Ramos (cell line): ENCODE data around the gene MYO7B.
"Not testable (repeated sequence)": the region's sequence is repeated elsewhere in the genome, so short reads cannot be mapped to it uniquely, and the experiment has no call there.

ENCODE experiments used
- in situ Hi-C: fragments of 300-500 bp; cut with MboI; formaldehyde crosslinking; loops from one replicate; pipeline ENCODE4 v1.14.3; 2022; ENCODE audit warnings: low sequenced_read_pairs; ENCODE audit not compliant: unreplicated experiment

Gene MYO7B

GRCh38 chr2:127523269-127523939 is 12.1 kb upstream of the MYO7B start:
- in situ Hi-C loops = no loop called here

GRCh38 chr2:127524198-127524834 is 11.2 kb upstream of the MYO7B start:
- in situ Hi-C loops = not testable (repeated sequence)

- in situ Hi-C loops = no loop called here
Observed at GRCh38 chr2:127525691-127526131, 9.8 kb upstream of the MYO7B start.

GRCh38 chr2:127526132-127527000 is 9.1 kb upstream of the MYO7B start, which contains the start of gene IWS1:
IWS1 (minus strand) TSS chr2:127526489; CDS start chr2:127526208, 281 bp downstream.
- in situ Hi-C loops = no loop called here

- in situ Hi-C loops = no loop called here
Observed at GRCh38 chr2:127527001-127527804, 8.3 kb upstream of the MYO7B start.

- in situ Hi-C loops = no loop called here
Observed at GRCh38 chr2:127528487-127528886, 7.0 kb upstream of the MYO7B start.

GRCh38 chr2:127529416-127529815 is 6.1 kb upstream of the MYO7B start:
- in situ Hi-C loops = not testable (repeated sequence)

- in situ Hi-C loops = no loop called here
Observed at GRCh38 chr2:127530245-127531140, 5.0 kb upstream of the MYO7B start.

- in situ Hi-C loops = no loop called here
Observed at GRCh38 chr2:127531221-127531648, 4.2 kb upstream of the MYO7B start.

GRCh38 chr2:127532296-127532695 is 3.2 kb upstream of the MYO7B start:
- in situ Hi-C loops = no loop called here

- in situ Hi-C loops = no loop called here
Observed at GRCh38 chr2:127535918-127536317, 435 bp downstream of the MYO7B start.

GRCh38 chr2:127536707-127537541 is 1.4 kb downstream of the MYO7B start:
- in situ Hi-C loops = no loop called here

- in situ Hi-C loops = no loop called here
Observed at GRCh38 chr2:127537644-127538043, 2.2 kb downstream of the MYO7B start.

- in situ Hi-C loops = no loop called here
Observed at GRCh38 chr2:127541809-127542208, 6.3 kb downstream of the MYO7B start.

GRCh38 chr2:127542231-127542630 is 6.7 kb downstream of the MYO7B start:
- in situ Hi-C loops = no loop called here

GRCh38 chr2:127543013-127543501 is 7.6 kb downstream of the MYO7B start:
- in situ Hi-C loops = not testable (repeated sequence)

- in situ Hi-C loops = no loop called here
Observed at GRCh38 chr2:127545189-127545588, 9.7 kb downstream of the MYO7B start.

GRCh38 chr2:127545796-127546195 is 10.3 kb downstream of the MYO7B start:
- in situ Hi-C loops = no loop called here
